ENCODE data around the gene ADSL.
A peak's percentile ranks its signal among the peaks of the same experiment; 100 is the strongest.

The ADSL gene

GRCh38 chr22:40326905-40327735 lies 19.2 kb upstream of the ADSL start:
- DNase-seq: no peak

- peak in 2 of 56 donors; percentile 11 to 61 for DNase-seq
These were observed 17.5 kb upstream of the ADSL start for GRCh38 chr22:40328546-40329456.

DNA sequence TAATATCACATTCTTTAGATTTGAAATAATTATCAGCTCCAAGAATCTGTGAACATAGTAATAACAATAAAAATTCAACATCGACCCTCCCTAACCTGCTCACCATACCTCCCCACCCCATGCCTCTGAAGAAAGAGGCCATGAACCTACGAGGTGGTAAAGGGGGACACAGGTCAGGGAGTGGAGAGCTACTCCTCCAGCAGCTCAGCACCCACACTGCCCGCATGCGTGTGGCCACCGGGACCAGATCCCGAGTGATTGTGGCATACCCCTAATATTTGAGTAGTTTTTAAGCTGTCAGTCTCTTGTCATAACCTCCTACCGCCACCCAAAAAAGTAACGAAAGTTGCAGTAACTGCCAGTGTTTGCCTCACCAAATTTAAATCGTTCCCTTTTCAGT lies 16.8 kb upstream of the ADSL start:
- DNase-seq: no peak

DNA sequence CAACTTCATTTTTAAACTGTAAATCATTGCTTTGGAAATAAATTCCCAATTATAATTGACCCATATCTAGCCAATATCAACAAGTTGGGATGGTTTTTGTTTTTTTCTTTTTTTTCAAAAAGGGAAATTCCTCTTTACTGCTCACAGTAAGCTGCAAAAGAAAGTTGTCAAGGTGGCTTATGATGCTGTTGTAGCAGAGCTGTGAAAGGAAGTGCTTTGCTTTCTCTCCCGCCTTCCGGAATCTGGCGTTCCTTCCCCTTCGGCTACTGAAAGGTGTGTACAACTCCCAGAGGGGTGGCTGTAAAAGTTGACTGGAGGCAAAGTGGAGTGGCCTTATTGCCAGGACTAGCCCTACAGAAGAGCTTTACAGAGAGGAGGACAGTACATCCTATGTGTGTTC lies 16.2 kb upstream of the ADSL start:
- no peak for DNase-seq

DNA sequence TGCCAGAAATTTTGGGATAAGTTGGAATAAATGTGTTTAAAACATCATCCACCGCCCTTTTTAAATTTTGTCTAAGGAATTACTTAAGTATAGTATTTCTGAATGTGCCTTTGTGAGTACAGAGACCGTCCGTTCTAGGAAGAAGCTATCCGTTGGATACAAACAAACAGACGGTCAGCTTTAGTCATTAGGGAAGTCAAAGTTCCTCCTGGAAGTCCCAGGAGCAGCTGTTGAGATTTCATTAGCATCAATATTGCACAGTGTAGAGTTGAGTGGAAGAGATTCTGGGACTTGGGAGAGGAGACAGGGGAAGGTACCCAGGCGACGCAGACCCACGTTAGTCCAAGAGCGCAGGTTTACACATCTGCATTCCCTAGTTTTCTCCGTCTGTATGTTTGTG lies 15.7 kb upstream of the ADSL start:
- DNase-seq: no peak

GRCh38 chr22:40331706-40332105 lies 14.6 kb upstream of the ADSL start:
- no peak for DNase-seq

DNA sequence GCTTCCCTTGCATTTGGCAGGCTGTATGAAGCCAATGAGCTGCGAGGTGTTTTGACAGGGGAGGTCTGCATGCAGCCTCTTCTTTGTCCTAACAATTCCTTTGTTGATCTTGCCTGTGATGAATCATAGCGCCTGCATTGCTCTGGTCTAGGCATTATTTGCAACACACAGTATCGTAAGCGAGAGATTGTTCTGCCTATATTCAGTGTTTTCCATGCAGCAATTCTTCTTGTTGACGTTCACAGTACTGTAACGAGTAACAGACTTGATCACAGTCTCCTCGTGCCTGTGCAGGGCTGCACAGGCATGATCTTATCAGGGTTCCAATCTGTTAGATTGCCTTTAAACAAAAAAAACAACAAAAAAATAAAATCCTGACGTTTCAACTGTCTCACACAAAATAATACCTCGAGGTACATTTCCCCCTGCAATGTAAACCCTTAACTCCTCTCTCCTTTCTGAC lies 13.9 kb upstream of the ADSL start:
- DNase-seq: peak in 1 of 56 donors; percentile 22

GRCh38 chr22:40334060-40334459 lies 12.2 kb upstream of the ADSL start:
- no peak for DNase-seq

- DNase-seq: no peak
These were observed 11.4 kb upstream of the ADSL start for GRCh38 chr22:40334899-40335298.

DNA sequence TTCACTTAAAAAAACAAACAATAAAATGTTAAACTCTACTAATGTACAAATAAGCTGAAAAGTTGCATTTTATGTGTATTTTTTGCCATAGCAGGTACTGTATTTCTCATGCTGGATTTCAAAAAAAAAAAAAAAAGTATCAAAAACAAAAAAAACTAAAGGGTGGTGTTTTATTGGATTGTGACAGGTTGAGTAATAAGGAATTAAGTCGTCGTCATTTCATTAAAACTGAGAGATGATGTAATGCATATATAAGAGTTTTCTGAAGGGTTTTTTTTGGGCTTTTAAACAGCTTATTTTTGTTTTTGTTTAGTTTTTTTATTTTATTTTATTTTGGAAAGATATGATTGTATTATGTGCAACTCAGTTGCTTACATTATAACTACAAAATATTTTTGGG lies 10.9 kb upstream of the ADSL start:
- DNase-seq: no peak

- DNase-seq: no peak
These were observed 6.3 kb upstream of the ADSL start for GRCh38 chr22:40340044-40340443.

DNA sequence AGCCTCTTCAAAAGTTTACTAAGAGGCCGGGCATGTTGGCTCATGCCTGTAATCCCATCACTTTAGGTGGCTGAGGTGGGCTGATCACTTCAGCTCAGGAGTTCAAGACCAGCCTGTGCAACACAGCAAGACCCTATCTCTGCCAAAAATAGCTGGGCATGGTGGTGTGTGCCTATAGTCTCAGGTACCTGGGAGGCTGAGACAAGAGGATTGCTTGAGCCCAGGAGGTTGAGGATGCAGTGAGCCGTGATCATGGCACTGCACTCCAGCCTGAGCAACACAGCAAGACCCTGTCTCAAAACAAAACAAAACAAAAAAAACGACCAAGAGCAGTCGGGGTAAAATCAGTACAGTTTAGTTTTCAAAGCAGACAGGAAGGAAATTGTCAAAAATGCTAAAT lies 4.7 kb upstream of the ADSL start:
- DNase-seq: no peak

GRCh38 chr22:40342521-40342920 lies 3.8 kb upstream of the ADSL start:
- no peak for DNase-seq

GRCh38 chr22:40345271-40345670 lies 1.0 kb upstream of the ADSL start:
- DNase-seq: no peak

- DNase-seq: peak in 8 of 56 donors; percentile 28 to 57 (median 42)
These were observed 500 bp upstream of the ADSL start for GRCh38 chr22:40345815-40346184.

DNA sequence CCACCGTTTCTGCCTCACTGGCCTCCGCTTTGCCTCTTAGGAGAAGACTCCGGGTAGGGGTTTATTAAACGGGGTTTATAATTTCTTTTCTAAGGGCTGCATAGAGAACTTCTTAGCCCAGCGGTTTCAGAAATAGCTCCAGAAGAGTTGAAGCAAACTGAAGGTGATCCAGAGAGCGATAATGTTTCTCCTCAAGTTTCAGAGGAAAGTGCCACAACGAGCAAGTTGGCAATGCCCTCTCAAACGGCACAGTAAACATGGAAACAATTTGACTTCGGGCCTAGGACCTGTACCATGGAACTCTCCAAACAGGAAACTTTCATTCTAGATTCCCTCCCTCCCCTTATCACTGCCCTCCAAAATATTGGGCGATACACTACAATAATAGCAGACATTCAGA lies 1.0 kb downstream of the ADSL start:
- no peak for DNase-seq

- peak in 32 of 56 donors; percentile 5 to 74 (median 22) for DNase-seq
These were observed 1.8 kb downstream of the ADSL start for GRCh38 chr22:40348025-40348658.

DNA sequence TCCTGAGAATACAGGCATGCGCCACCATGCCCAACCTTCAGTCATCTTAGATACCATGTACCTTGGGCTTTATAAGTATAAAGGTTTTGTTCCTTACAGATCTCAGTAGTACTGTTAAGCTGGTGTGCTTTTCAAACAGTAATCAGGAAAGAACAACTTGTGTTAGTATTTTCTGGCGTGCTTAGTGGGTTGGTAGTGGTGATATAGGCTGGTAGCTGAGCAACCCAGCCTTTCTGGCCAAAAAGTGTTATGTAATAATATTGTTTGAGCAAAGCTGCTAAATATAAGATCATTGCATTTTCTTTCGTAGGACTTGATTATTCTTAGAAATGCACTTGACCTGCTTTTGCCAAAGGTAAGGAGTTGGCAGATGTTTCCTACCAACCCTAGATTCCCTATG lies 6.5 kb downstream of the ADSL start:
- no peak for DNase-seq

GRCh38 chr22:40361100-40361499 lies 14.8 kb downstream of the ADSL start:
- DNase-seq: peak in 15 of 56 donors; percentile 7 to 55 (median 30)

GRCh38 chr22:40363059-40363458 lies 16.8 kb downstream of the ADSL start:
- no peak for DNase-seq

DNA sequence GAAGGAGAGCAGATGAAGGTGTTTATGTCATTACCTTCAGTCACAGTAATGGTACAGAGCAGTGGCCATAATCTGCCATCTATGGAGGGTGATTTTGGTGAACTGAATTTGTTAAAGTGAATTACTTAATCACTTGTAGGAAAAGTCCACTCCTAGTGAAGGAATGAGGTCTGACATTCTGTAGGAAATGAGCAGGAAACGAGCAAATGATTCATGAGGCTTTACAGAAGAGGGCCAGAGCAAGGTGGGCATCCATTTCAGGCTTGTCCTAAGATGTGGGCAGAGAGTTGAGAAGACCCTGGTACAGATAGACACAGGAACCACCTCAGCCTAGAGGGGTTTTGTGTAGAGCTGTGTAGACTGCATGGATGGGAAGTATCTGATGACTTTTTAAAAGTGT lies 18.1 kb downstream of the ADSL start:
- DNase-seq: no peak

DNA sequence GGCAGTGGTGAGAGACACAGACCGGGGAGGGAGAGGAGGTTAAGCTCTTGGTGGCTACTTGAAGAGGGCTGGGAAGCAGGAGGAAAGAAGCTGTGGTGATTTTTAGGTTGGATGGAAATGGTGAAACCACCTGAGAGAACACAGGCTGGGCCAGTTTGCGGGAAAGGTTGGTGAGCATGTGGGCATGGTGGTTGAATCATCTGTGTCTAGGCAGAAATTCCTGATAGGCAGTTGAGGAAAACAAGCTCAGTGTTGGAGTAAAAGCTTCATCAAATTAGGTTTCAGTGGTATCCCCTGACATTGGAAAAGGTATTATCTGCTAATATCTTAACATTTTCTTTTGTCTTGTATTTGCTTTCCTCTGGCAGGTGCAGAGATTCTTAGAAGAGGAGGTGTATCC lies 19.8 kb downstream of the ADSL start:
- DNase-seq: no peak
